H9 (cell line): ENCODE data around the gene RHOH. TPM values are rescaled to one million over a fixed set of nuclear protein-coding genes. Genes with fewer than 3 reads are reported as not detected.

Source experiments
- DNase-seq: peaks from one replicate; pipeline ENCODE4 v3.0.0-alpha.2; 2017
- H2AFZ ChIP-seq: one replicate; pipeline ENCODE4 v1.6.1; 2013; ENCODE audit warnings: mild to moderate bottlenecking, low read length, control low read depth, moderate library complexity
- H2AK5ac ChIP-seq: 2 replicates; pipeline ENCODE4 v1.6.1; 2013; ENCODE audit warnings: low read length, control low read depth, mixed read lengths; ENCODE audit not compliant: insufficient read length
- H2BK120ac ChIP-seq: one replicate; pipeline ENCODE4 v1.6.1; 2013; ENCODE audit warnings: low read depth, mild to moderate bottlenecking, low read length, control low read depth, inconsistent platforms; ENCODE audit not compliant: poor library complexity, severe bottlenecking
- H2BK12ac ChIP-seq: 2 replicates; pipeline ENCODE4 v1.6.1; 2013; ENCODE audit warnings: low read length, control low read depth, mixed read lengths, low read depth; ENCODE audit not compliant: insufficient read length
- H2BK15ac ChIP-seq: 2 replicates; pipeline ENCODE4 v1.6.1; 2013; ENCODE audit warnings: low read depth, low read length, control low read depth
- H2BK20ac ChIP-seq: one replicate; pipeline ENCODE4 v1.6.1; 2013; ENCODE audit warnings: low read depth, mild to moderate bottlenecking, low read length, control low read depth, inconsistent platforms; ENCODE audit not compliant: poor library complexity, severe bottlenecking
- H2BK5ac ChIP-seq: 2 replicates; pipeline ENCODE4 v1.6.1; 2013; ENCODE audit warnings: low read length, control low read depth, mixed read lengths; ENCODE audit not compliant: insufficient read length
- H3K14ac ChIP-seq: 2 replicates; pipeline ENCODE4 v1.6.1; 2013; ENCODE audit warnings: low read length, control low read depth; ENCODE audit not compliant: insufficient read depth
- H3K18ac ChIP-seq: 2 replicates; pipeline ENCODE4 v1.6.1; 2013; ENCODE audit warnings: low read depth, mild to moderate bottlenecking, mixed read lengths, low read length, control low read depth; ENCODE audit not compliant: insufficient read length
- H3K23ac ChIP-seq: 2 replicates; pipeline ENCODE4 v1.6.1; 2013; ENCODE audit warnings: low read length, control low read depth, mixed read lengths, low read depth; ENCODE audit not compliant: insufficient read length
- H3K23me2 ChIP-seq: 2 replicates; pipeline ENCODE4 v1.6.1; 2013; ENCODE audit warnings: low read depth, mild to moderate bottlenecking, mixed read lengths, low read length, control low read depth; ENCODE audit not compliant: insufficient read length, poor library complexity, severe bottlenecking
- H3K27ac ChIP-seq: 2 replicates; pipeline ENCODE4 v1.5.1; 2013; ENCODE audit warnings: low read length, control low read depth, mixed read lengths, low read depth; ENCODE audit not compliant: insufficient read length
- H3K27me3 ChIP-seq: 2 replicates; pipeline ENCODE4 v1.6.1; 2013; ENCODE audit warnings: low read length, control low read depth, inconsistent platforms; ENCODE audit not compliant: insufficient read depth
- H3K4ac ChIP-seq: 2 replicates; pipeline ENCODE4 v1.6.1; 2013; ENCODE audit warnings: low read depth, mild to moderate bottlenecking, control low read depth, inconsistent platforms, low read length, moderate library complexity
- H3K4me1 ChIP-seq: 2 replicates; pipeline ENCODE4 v1.6.1; 2013; ENCODE audit warnings: low read length, control low read depth, inconsistent platforms; ENCODE audit not compliant: insufficient read depth
- H3K4me2 ChIP-seq: 2 replicates; pipeline ENCODE4 v1.6.1; 2013; ENCODE audit warnings: low read length, control low read depth, mixed read lengths; ENCODE audit not compliant: insufficient read length, insufficient read depth
- H3K56ac ChIP-seq: 2 replicates; pipeline ENCODE4 v1.6.1; 2013; ENCODE audit warnings: low read depth, mild to moderate bottlenecking, mixed read lengths, low read length, control low read depth; ENCODE audit not compliant: insufficient read length
- H3K79me1 ChIP-seq: 2 replicates; pipeline ENCODE4 v1.6.1; 2013; ENCODE audit warnings: low read depth, mild to moderate bottlenecking, moderate library complexity, low read length, control low read depth, inconsistent platforms; ENCODE audit not compliant: insufficient read depth, poor library complexity, severe bottlenecking
- H3K79me2 ChIP-seq: 2 replicates; pipeline ENCODE4 v1.6.1; 2013; ENCODE audit warnings: low read length, control low read depth, inconsistent platforms; ENCODE audit not compliant: insufficient read depth
- H3K9ac ChIP-seq: 2 replicates; pipeline ENCODE4 v1.6.1; 2013; ENCODE audit warnings: low read length, control low read depth, mixed read lengths; ENCODE audit not compliant: insufficient read length; ENCODE audit errors: extremely low read depth
- H3K9me3 ChIP-seq: one replicate; pipeline ENCODE4 v1.6.1; 2013; ENCODE audit warnings: low read depth, low read length, inconsistent platforms; ENCODE audit not compliant: control insufficient read depth
- H3T11ph ChIP-seq: one replicate; pipeline ENCODE4 v1.6.1; 2013; ENCODE audit warnings: mild to moderate bottlenecking, low read length, control low read depth, inconsistent platforms
- H4K20me1 ChIP-seq: one replicate; pipeline ENCODE4 v1.6.1; 2013; ENCODE audit not compliant: control insufficient read depth, insufficient read length, insufficient read depth
- H4K5ac ChIP-seq: 2 replicates; pipeline ENCODE4 v1.6.1; 2013; ENCODE audit warnings: low read depth, mild to moderate bottlenecking, mixed read lengths, low read length, control low read depth; ENCODE audit not compliant: insufficient read length
- H4K8ac ChIP-seq: replicated peaks from 2 replicates; pipeline ENCODE4 v1.6.1; 2013; ENCODE audit warnings: low read length, control low read depth, mixed read lengths, low read depth; ENCODE audit not compliant: insufficient read length
- H4K91ac ChIP-seq: 2 replicates; pipeline ENCODE4 v1.6.1; 2013; ENCODE audit warnings: low read depth, mild to moderate bottlenecking, moderate library complexity, mixed read lengths, low read length, control low read depth; ENCODE audit not compliant: insufficient read length
- H3K27ac Mint-ChIP-seq, 3 experiments: 2 replicates in 2 of 3; 3 replicates in 1 of 3; pipeline ENCODE4 v1.8.0; 2020 to 2021; ENCODE audit warnings: mixed read lengths in 3 of 3, mild to moderate bottlenecking in 1 of 3, moderate library complexity in 1 of 3
- H3K27me3 Mint-ChIP-seq: 2 replicates; pipeline ENCODE4 v1.8.0; 2021; ENCODE audit warnings: low read depth, mild to moderate bottlenecking, moderate library complexity, mixed read lengths
- H3K36me3 Mint-ChIP-seq, 3 experiments: 2 replicates in 2 of 3; 3 replicates in 1 of 3; pipeline ENCODE4 v1.8.0; 2020 to 2021; ENCODE audit warnings: low read depth in 3 of 3, mixed read lengths in 3 of 3; ENCODE audit not compliant: insufficient read depth in 1 of 3
- H3K4me1 Mint-ChIP-seq, 2 experiments: 2 replicates each; pipeline ENCODE4 v1.8.0; 2020; ENCODE audit warnings: mixed read lengths in 2 of 2
- H3K4me3 Mint-ChIP-seq, 2 experiments: 2 replicates in 1 of 2; 3 replicates in 1 of 2; pipeline ENCODE4 v1.8.0; 2020 to 2021; ENCODE audit warnings: mild to moderate bottlenecking in 2 of 2, mixed read lengths in 2 of 2, moderate library complexity in 1 of 2
- H3K9me3 Mint-ChIP-seq, 2 experiments: 2 replicates in 1 of 2; 3 replicates in 1 of 2; pipeline ENCODE4 v1.8.0; 2020; ENCODE audit warnings: mild to moderate bottlenecking in 2 of 2, mixed read lengths in 2 of 2, moderate library complexity in 1 of 2
- CTCF ChIP-seq: fragments of 200-600 bp; sonication (generic); conservative IDR thresholded peaks from 3 replicates; pipeline ENCODE4 v1.8.0; 2021; ENCODE audit warnings: antibody characterized with exemption, mild to moderate bottlenecking
- WGBS: extraction: QIAGEN DNeasy Blood & Tissue Kit; methylation state at CpG from one replicate; pipeline ENCODE4 v1.1.7; 2013; ENCODE audit warnings: missing lambda C conversion rate, low lambda C conversion rate, mixed read lengths; ENCODE audit not compliant: insufficient read length; ENCODE audit errors: extremely low coverage; 5-methylcytosine and 5-hydroxymethylcytosine counted together
- total RNA-seq: library from RNA; stranded (reverse); gene quantifications from 2 replicates; pipeline ENCODE4 v1.2.1, GENCODE V29; 2021

The RHOH gene
- total RNA-seq, 1 experiment from 2014 or later: 7.1 TPM

- Mint-ChIP-seq H3K27ac (no peak overlapping the region), H3K4me1 (peaks cover 12 to 18% of the 10 kb centered on the region in 2 experiments), H3K9me3 (no peaks in the 10 kb centered on the region), H3K36me3 (peaks cover 0 to 8% (median 0%) of the 10 kb centered on the region in 3 experiments; a peak in 2 of 7 replicates), H3K27me3 (no peaks in the 10 kb centered on the region), H3K4me3 (no peak overlapping the region)
- H3K56ac ChIP-seq: no peak overlapping the region
- H3K9me3 ChIP-seq: no peaks in the 10 kb centered on the region
- WGBS: no CpG with 5 or more reads among the region's 9 CpGs
- no peak overlapping the region for H3K27ac ChIP-seq
- no peak overlapping the region for H4K5ac ChIP-seq
- no peak overlapping the region for H3K14ac ChIP-seq
- no peaks in the 10 kb centered on the region for H4K20me1 ChIP-seq
- no peak overlapping the region for H4K91ac ChIP-seq
- H3K23ac ChIP-seq: no peak overlapping the region
- H3K27me3 ChIP-seq: no peaks in the 10 kb centered on the region
- no peak overlapping the region for H2AK5ac ChIP-seq
- H3K79me2 ChIP-seq: peaks cover 2% of the 10 kb centered on the region; the same call in 1 of the 2 replicates
- no peak overlapping the region for H2BK15ac ChIP-seq
- H3T11ph ChIP-seq: no peak overlapping the region
- no peak for TF ChIP-seq CTCF
- H2BK20ac ChIP-seq: no peak overlapping the region
- no peak overlapping the region for H3K18ac ChIP-seq
- H2AFZ ChIP-seq: no peak overlapping the region
- no peak overlapping the region for H2BK12ac ChIP-seq
- no peaks in the 10 kb centered on the region for H3K79me1 ChIP-seq
- no peak overlapping the region for H3K9ac ChIP-seq
- H3K4me1 ChIP-seq: peaks cover 6% of the 10 kb centered on the region; the same call in 1 of the 2 replicates
- H3K4me2 ChIP-seq: no peak overlapping the region
- H2BK5ac ChIP-seq: no peak overlapping the region
- H4K8ac ChIP-seq: no peak overlapping the region
- no peaks in the 10 kb centered on the region for H3K23me2 ChIP-seq
- no peak for DNase-seq
- H3K4ac ChIP-seq: no peak overlapping the region
- H2BK120ac ChIP-seq: no peak overlapping the region
Measured at GRCh38 chr4:40214661-40215418, 18.0 kb downstream of the RHOH start.
